Upper lobe of left lung (tissue), 6 donors: ENCODE measurements around the gene TPSG1. TPM values are rescaled to one million over a fixed set of nuclear protein-coding genes. Genes with fewer than 3 reads are reported as not detected.

ENCODE experiments used
- ATAC-seq, 2 donors: fragments of 200-7000 bp; cut with Tn5 transposase; one replicate each; pipeline ENCODE4 v1.9.1; 2022; ENCODE audit warnings: mild to moderate bottlenecking in 2 of 2, moderate library complexity in 2 of 2; ENCODE audit not compliant: low FRiP score in 2 of 2
- DNase-seq, 2 donors: peaks; one replicate each; pipeline ENCODE4 v3.0.0-alpha.2; 2019 to 2020
- H3K27ac ChIP-seq, 4 donors: fragments of 200-600 bp; sonication (generic); one replicate each; pipeline ENCODE4 v1.5.1; 2016 to 2019
- H3K27me3 ChIP-seq, 4 donors: fragments of 200-600 bp; sonication (generic); one replicate each; pipeline ENCODE4 v1.5.1; 2017 to 2019
- H3K36me3 ChIP-seq, 4 donors: fragments of 200-600 bp; sonication (generic); one replicate each; pipeline ENCODE4 v1.5.1; 2016 to 2019
- H3K4me1 ChIP-seq, 4 donors: fragments of 200-600 bp; sonication (generic); one replicate each; pipeline ENCODE4 v1.5.1; 2018 to 2019
- H3K4me3 ChIP-seq, 4 donors: fragments of 200-600 bp; sonication (generic); one replicate each; pipeline ENCODE4 v1.5.1; 2017 to 2019; ENCODE audit warnings: mild to moderate bottlenecking in 2 of 4, moderate library complexity in 1 of 4
- H3K9me3 ChIP-seq, 4 donors: fragments of 200-600 bp; sonication (generic); one replicate each; pipeline ENCODE4 v1.5.1; 2018 to 2019
- CTCF ChIP-seq, 6 experiments: fragments of 450-650 bp in 4 of 6; fragments of 200-600 bp in 2 of 6; sonication (generic) in 2 of 6; IDR thresholded peaks; one replicate each; pipeline ENCODE4 v1.5.1; 2016 to 2019; ENCODE audit warnings: antibody characterized with exemption in 6 of 6
- EP300 ChIP-seq, 4 donors: sonication (generic); formaldehyde crosslinking; IDR thresholded peaks; one replicate each; pipeline ENCODE4 v1.5.1; 2017; ENCODE audit warnings: antibody characterized with exemption in 4 of 4, control low read depth in 2 of 4
- POLR2A ChIP-seq, 4 donors: fragments of 450-650 bp; IDR thresholded peaks; one replicate each; pipeline ENCODE4 v1.5.1; 2016 to 2017; ENCODE audit warnings: antibody characterized with exemption in 4 of 4, mild to moderate bottlenecking in 2 of 4
- POLR2AphosphoS5 ChIP-seq, 2 donors: sonication (generic); formaldehyde crosslinking; IDR thresholded peaks; one replicate each; pipeline ENCODE4 v1.5.1; 2017; ENCODE audit warnings: antibody characterized with exemption in 2 of 2
- WGBS, 2 donors: methylation state at CpG; one replicate each; pipeline ENCODE4 v1.1.5; 2017 to 2018; 5-methylcytosine and 5-hydroxymethylcytosine counted together
- total RNA-seq, 6 donors: library from RNA; depleted of rRNA in 4 of 6; stranded (reverse); fragments of >200 nt in 4 of 6; gene quantifications; one replicate each; pipeline versions ENCODE4 v1.1.0 to v1.2.1, GENCODE V29; 2016 to 2021
- donor health status: DM: no; HTN: no; CAD: no; lungs with moderate emphysema.
- donor health status: DM: no; HTN: yes; CAD: no; lungs with severe emphysema.

Gene TPSG1
- total RNA-seq, 6 donors from 2014 or later = 0.61 to 38.8 (median 3.7) TPM; not detected in 2

GRCh38 chr16:1214719-1215118 is 10.3 kb downstream of the TPSG1 start:
- H3K4me1 ChIP-seq = no peaks in the 10 kb centered on the region
- no peaks in the 10 kb centered on the region for H3K27me3 ChIP-seq
- H3K36me3 ChIP-seq = no peaks in the 10 kb centered on the region
- no peak overlapping the region for H3K4me3 ChIP-seq
- WGBS, 2 donors = 55 to 85% methylated on average over 4 to 13 of the region's 16 CpGs
- DNase-seq (peak in 1 of 2 donors; percentile 76), ATAC-seq (no peak)
- H3K27ac ChIP-seq = no peak overlapping the region
- TF ChIP-seq POLR2A (IDR thresholded peaks at IDR 0.05) = no peak
- no peak for TF ChIP-seq POLR2AphosphoS5 (IDR thresholded peaks at IDR 0.05)
- TF ChIP-seq EP300 (IDR thresholded peaks at IDR 0.05) = no peak
- no peak for TF ChIP-seq CTCF (IDR thresholded peaks at IDR 0.05)
- no peaks in the 10 kb centered on the region for H3K9me3 ChIP-seq

- ATAC-seq = no peak
- Histone ChIP-seq H3K27ac (no peak overlapping the region), H3K4me1 (no peaks in the 10 kb centered on the region), H3K9me3 (no peaks in the 10 kb centered on the region), H3K27me3 (no peaks in the 10 kb centered on the region), H3K36me3 (no peaks in the 10 kb centered on the region), H3K4me3 (no peak overlapping the region)
- WGBS, 2 donors = 81 to 82% methylated on average over 23 to 25 of the region's 25 CpGs
- no peak for TF ChIP-seq POLR2A (IDR thresholded peaks at IDR 0.05)
- TF ChIP-seq POLR2AphosphoS5 (IDR thresholded peaks at IDR 0.05) = no peak
- no peak for TF ChIP-seq EP300 (IDR thresholded peaks at IDR 0.05)
- no peak for TF ChIP-seq CTCF (IDR thresholded peaks at IDR 0.05)
- peak in 1 of 2 donors; percentile 78 for DNase-seq
Observed at GRCh38 chr16:1213796-1214372, 11.2 kb downstream of the TPSG1 start.

GRCh38 chr16:1213231-1213630 is 11.8 kb downstream of the TPSG1 start:
- peak in 1 of 2 donors; percentile 75 for DNase-seq
- Histone ChIP-seq H3K4me1 (no peaks in the 10 kb centered on the region), H3K36me3 (no peaks in the 10 kb centered on the region), H3K4me3 (no peak overlapping the region), H3K27me3 (no peaks in the 10 kb centered on the region), H3K27ac (no peak overlapping the region), H3K9me3 (no peaks in the 10 kb centered on the region)
- WGBS, 2 donors = 80% methylated on average over 7 of the region's 8 CpGs; no CpG with 5 or more reads in 1 of the 2 donors
- TF ChIP-seq POLR2A (IDR thresholded peaks at IDR 0.05) = no peak
- TF ChIP-seq CTCF (IDR thresholded peaks at IDR 0.05) = no peak
- no peak for TF ChIP-seq EP300 (IDR thresholded peaks at IDR 0.05)
- ATAC-seq = no peak

GRCh38 chr16:1212616-1213194 is 12.4 kb downstream of the TPSG1 start:
- Histone ChIP-seq H3K9me3 (no peaks in the 10 kb centered on the region), H3K27ac (no peak overlapping the region), H3K36me3 (no peaks in the 10 kb centered on the region), H3K27me3 (no peaks in the 10 kb centered on the region), H3K4me3 (no peak overlapping the region), H3K4me1 (no peaks in the 10 kb centered on the region)
- DNase-seq = peak in 1 of 2 donors; percentile 79
- no peak for ATAC-seq
- TF ChIP-seq CTCF (IDR thresholded peaks at IDR 0.05) (no peak), EP300 (IDR thresholded peaks at IDR 0.05) (no peak), POLR2AphosphoS5 (IDR thresholded peaks at IDR 0.05) (no peak), POLR2A (IDR thresholded peaks at IDR 0.05) (no peak)
- WGBS, 2 donors = 86 to 91% methylated on average over 8 to 20 of the region's 40 CpGs
